ENCODE results near the gene C4orf17.
"Not testable (repeated sequence)": the region's sequence is repeated elsewhere in the genome, so short reads cannot be mapped to it uniquely, and the experiment has no call there.

C4orf17 gene

DNA sequence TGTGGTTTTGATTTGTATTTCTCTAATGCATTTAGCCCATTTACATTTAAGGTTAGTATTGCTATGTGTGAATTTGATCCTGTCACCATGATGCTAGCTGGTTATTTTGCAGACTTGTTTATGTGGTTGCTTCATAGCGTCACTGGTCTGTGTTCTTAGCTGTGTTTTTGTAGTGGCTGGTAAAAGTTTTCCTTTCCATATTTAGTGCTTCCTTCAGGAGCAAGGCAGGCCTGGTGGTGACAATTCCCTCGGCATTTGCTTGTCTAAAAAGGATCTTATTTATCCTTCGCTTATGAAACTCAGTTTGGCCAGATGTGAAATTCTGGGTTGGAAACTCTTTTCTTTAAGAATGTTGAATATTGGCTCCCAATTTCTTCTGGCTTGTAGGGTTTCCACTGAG lies 23.9 kb downstream of the C4orf17 start:
- FAIRE-seq; DNase-seq (ENCODE audit: extremely low spot score, insufficient read length, low read depth): not testable (repeated sequence)

DNA sequence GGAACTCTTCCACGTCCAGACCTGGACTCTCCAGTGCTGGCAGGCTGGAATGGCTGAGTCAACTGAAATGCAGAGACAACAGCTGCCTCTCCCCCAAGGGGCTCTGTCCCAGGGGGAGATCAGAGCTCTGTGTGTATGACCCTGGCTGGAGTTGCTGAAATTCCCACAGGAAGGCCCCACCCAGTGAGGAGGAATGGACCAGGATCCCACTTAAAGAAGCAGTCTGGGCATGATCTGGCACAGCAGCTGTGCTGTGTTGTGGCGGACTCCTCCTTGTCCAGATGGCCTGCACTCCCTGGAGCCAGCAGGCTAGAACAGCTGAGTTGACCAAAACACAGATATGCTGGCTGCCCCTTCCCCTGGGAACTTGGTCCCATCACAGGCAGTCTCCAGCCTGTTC lies 25.4 kb downstream of the C4orf17 start:
- DNase-seq (ENCODE audit: extremely low spot score, insufficient read length, low read depth) (no peak), FAIRE-seq (no peak)

DNA sequence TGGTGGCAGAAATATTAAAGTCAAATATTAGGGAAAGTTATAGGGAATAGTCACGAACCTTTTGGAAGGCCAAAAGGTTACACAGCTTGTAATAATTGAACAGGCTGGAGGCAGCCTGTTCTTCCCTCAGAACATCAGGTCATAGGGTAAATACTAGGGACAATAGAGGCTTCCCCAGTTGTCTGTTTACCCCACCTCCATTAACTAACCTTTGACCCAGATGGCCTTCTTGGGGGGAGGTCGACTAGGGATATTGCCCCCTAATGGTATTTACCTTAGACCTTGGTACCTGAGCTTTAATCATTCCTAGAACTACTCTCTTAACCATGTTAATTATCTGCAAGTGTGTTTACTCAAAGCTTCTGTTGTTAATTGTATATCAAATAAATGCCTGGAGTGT lies 26.0 kb downstream of the C4orf17 start:
- peak; percentile 5 for FAIRE-seq
- no peak for DNase-seq (ENCODE audit: extremely low spot score, insufficient read length, low read depth)

DNA sequence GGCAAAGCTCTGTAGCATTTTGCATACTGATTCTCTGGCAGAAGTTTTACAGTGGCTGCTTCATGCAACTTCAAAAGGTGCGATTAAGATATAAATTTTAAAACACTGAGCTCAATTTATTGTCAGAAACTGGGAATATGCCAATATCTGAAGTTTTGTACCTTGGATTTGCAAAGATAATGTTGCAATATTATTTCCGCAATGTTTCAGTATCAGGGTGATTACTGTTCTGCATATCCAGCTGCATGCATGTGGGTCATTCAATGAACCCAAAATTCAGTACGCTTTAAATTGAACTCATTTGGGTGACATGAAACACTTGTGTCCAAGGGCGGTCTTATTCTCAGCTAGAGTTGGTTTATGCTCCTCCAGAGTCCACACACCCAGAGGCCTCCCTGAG lies 26.9 kb downstream of the C4orf17 start:
- DNase-seq (ENCODE audit: extremely low spot score, insufficient read length, low read depth) (no peak), FAIRE-seq (no peak)

DNA sequence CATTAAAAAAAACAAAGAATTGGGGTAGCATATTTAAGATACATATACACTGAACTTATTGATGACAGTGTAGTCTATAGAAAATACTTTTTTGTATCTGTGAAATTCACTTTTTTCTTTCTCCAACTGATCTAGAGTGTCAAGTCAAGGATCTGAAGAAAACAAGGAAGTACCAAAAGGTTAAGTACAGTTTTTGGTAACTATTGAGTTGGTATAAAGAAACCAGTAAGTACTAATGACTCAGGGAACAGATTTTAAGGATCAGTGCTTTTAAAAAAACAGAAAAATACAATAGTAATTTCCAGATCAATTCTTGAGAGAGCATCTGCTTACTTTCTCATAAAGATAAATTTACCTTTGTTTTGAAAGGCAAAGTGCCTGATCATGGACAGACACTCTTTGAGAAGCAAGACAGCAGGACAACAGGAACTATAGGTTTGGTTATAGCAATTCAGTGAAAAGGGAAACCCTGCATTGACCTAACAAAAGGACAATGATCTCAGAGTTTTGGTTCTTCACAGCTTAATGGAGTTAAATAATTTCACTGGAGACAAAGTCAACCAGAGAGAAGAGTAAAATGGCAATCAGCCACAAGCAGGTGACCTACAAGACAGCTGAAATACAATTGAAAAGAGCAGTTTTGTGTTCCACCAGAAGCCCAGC lies 29.6 kb downstream of the C4orf17 start:
- no peak for DNase-seq (ENCODE audit: extremely low spot score, insufficient read length, low read depth)
- FAIRE-seq: no peak

GRCh38 chr4:99552872-99553271 lies 42.1 kb downstream of the C4orf17 start:
- DNase-seq (ENCODE audit: extremely low spot score, insufficient read length, low read depth) (no peak), FAIRE-seq (no peak)

DNA sequence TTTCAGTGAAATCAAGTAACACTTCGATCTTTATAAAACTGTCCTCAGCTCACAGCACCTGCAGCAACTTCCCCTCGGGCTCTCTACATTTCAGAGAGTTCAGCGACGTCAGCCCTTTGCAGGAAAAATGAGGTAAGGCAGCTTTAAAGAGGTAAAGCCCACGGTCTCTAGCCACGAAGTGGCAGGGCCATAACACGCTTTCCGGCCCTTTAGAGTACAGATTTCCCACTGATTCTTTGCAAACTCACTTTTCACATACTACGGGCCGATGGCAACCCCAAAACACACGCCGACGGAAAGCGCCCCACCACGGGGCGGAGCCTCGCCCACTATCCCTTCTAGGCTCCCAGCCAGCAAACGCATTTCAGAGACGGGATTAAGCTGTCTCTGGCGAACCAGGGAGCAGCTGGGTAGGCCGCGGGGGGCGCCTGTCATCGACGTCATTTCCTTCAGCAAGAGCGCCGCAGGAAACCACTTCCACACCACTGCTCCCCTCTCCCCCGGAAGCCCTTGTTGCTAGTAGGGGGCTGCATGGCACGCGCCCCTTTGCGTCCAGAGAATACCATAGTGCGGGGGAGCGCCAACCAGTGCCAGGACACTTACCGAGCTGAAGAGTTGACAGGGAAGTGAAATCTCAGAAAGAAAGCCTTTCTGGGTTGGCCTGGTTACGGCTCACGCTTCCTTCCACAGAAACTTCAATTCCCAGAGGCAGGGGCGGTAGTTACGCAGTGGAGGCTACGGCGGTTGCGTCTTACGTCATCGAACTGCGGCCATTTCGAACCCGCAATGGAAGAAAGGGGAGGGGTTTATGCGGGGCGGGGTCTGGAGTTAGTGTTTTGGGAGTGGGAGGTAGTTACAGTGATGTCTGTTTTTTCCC lies 52.7 kb downstream of the C4orf17 start, which contains the start of gene TRMT10A:
Gene TRMT10A, minus strand, starts transcription at position 730 of the 877 bp plus-strand sequence. CDS start 4,701 bp downstream, outside the sequence.
- FAIRE-seq (peak; percentile 99), DNase-seq (ENCODE audit: extremely low spot score, insufficient read length, low read depth) (peak; percentile 85)

- no peak for DNase-seq (ENCODE audit: extremely low spot score, insufficient read length, low read depth)
- FAIRE-seq: no peak
Measured at GRCh38 chr4:99564921-99565320, 54.1 kb downstream of the C4orf17 start.

GRCh38 chr4:99571883-99572282 lies 61.1 kb downstream of the C4orf17 start:
- no peak for FAIRE-seq
- DNase-seq (ENCODE audit: extremely low spot score, insufficient read length, low read depth): no peak

DNA sequence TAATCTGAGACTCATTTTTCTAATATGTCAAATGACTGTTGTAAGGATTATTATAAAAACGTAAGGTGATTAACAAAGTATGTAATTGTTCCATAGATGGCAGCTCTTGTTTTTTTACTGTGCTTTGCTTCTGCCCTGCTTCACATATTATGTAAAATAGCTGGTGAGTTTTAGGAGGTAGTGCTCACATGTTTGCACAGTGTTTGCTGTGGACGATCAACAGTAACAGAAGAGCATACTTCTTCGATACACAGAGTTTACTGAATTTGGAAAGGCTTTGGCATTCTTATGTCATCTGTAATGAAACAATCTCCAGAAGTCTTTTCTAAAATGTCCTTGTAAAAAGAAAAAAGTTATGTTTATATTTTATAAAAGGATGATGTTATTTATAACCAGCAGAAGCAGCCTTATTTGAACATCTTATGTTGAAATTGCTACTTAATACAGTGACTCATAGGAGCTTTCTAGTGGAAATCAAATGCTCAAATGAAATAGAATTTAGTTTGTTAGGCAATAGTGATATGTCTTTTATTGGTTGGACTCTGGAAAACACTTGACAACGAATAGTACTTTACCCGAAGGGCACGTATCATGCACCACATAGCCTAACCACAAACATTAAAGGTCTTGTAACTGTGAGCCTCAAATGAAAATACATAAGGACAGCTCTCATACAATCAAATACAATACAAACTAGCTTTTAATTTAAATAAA lies 61.9 kb downstream of the C4orf17 start:
- DNase-seq (ENCODE audit: extremely low spot score, insufficient read length, low read depth) (no peak), FAIRE-seq (no peak)

GRCh38 chr4:99573735-99574368 lies 63.0 kb downstream of the C4orf17 start:
- FAIRE-seq (no peak), DNase-seq (ENCODE audit: extremely low spot score, insufficient read length, low read depth) (no peak)

DNA sequence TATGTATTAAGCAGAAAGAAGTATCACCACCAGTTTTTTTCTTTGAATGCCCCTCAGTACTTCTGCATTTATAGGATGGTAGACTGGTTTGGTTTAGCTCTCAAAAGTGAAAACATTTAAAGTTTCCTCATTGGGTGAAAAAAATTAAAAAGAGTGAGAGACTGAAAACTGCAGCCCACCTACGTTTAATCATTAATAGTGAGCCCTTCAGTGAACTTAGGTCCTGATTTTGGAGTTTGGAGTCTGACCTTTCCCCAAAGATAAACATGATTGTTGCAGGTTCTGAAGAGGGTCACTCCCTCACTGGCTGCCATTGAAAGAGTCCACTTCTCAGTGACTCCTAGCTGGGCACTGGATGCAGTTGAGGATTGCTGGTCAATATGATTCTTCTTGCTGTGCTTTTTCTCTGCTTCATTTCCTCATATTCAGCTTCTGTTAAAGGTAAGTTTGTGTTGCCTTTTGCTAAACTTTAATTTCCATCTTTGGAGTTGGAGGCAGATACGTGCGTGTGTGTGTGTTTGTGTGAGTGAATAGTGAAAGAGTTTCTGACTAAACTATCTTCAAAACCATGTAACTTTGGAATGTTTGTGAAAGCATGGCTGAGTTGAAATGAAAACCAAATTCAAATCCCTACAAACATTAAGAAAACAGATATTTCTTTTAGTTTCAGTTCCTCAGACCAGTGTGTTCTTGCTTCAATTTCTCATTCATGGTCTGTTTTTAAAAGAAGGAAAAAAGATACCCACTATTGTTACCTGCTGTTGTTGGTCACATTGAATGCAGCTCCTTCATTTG lies 63.9 kb downstream of the C4orf17 start, which contains the start of gene MTTP:
Gene MTTP, plus strand, starts transcription at position 295 of the 795 bp plus-strand sequence. Its CDS starts 86 bp downstream, at position 381.
- DNase-seq (ENCODE audit: extremely low spot score, insufficient read length, low read depth): no peak
- peak; percentile 87 for FAIRE-seq

GRCh38 chr4:99578714-99579113 lies 67.9 kb downstream of the C4orf17 start:
- DNase-seq (ENCODE audit: extremely low spot score, insufficient read length, low read depth) (no peak), FAIRE-seq (no peak)

DNA sequence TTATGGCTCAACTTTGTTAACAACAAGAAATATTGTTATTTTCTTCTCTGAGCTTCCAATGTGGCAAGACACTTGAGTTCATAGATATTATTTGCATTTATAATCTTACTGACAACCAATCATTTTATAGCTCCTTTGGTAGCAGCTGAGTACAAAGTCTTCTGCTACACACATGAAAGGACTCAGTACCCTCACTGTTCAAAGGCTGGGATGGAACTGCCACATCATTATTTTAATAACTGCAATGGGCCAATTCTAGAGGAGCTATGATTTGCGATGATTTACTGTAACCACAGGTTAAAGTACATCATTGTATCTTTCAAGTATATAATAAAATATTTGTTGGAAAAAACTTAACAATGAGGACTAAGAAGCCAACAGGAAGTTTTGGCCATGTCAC lies 74.7 kb downstream of the C4orf17 start:
- FAIRE-seq (no peak), DNase-seq (ENCODE audit: extremely low spot score, insufficient read length, low read depth) (no peak)

GRCh38 chr4:99586322-99586721 lies 75.5 kb downstream of the C4orf17 start:
- FAIRE-seq (no peak), DNase-seq (ENCODE audit: extremely low spot score, insufficient read length, low read depth) (no peak)

DNA sequence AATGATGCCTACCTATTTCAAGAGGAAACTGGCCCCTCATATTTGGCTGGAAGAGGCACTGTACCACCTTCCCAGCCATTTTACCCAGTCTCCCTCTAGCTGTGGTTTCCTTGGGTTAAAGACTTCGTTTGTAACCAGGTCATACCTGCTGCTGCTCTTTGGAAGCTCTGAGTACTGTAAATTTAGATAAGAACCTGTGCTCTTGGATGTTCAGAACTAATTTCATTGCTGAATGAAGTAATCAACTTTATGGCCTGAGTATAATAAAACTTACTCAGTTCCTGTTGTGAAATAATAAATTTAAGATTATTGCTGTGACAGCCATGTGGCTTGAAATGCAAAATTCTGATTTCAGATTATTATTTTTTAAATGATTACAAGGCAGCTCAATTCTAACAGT lies 76.0 kb downstream of the C4orf17 start:
- no peak for DNase-seq (ENCODE audit: extremely low spot score, insufficient read length, low read depth)
- FAIRE-seq: no peak

DNA sequence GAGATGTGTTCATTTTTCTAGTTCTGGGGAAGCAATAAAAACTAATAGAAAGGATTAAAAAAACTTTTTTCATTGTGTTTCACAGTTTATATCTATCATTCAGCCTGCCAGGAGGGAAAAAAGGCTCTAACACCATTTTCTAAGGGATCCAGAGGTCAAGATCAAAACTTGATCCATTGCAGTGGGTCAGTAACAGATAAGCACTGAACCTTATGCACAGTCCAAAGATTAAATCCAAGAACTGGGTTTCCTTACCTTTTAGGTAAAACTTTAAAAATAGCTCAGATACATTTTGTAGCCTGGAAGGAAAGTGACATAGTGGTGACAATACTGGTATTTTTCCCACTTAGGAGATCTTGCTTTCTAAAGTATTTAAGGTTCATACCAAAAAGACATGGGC lies 76.5 kb downstream of the C4orf17 start:
- DNase-seq (ENCODE audit: extremely low spot score, insufficient read length, low read depth) (no peak), FAIRE-seq (no peak)

DNA sequence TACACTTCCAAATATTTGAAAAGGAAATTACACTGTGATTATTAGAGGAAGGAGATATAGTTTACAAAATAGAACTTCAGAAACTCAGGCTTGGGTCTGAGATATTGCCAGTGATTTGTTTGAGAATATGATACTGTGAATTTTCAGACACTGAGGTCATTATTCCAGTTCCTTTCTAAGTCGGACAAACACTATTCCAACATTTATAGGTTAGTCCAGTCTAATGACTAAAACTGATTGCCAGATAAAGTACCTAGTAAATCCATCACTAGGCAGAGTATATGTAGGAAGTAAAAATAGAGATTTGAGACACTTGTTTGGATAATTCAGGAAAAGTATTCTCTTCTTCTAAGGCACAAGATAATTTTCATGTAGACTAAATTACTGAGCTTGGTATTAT lies 77.0 kb downstream of the C4orf17 start:
- no peak for DNase-seq (ENCODE audit: extremely low spot score, insufficient read length, low read depth)
- FAIRE-seq: no peak

- FAIRE-seq: no peak
- DNase-seq (ENCODE audit: extremely low spot score, insufficient read length, low read depth): no peak
Measured at GRCh38 chr4:99591757-99592156, 80.9 kb downstream of the C4orf17 start.

Measured in GM18507 (cell line).